Stimulated activated CD4-positive, alpha-beta T cell treated with anti-CD3 and anti-CD28 coated beads, Interleukin-4, amount 100 ng/mL, for 48 hours (primary cell): ENCODE results near the gene PNPLA5.

ENCODE experiments used
- DNase-seq, 2 donors: peaks; one replicate each; pipeline ENCODE4 v3.0.0-alpha.2; 2020; ENCODE audit warnings: low read depth in 2 of 2

Gene PNPLA5

GRCh38 chr22:43901976-43902643 is 10.3 kb upstream of the PNPLA5 start:
- no peak for DNase-seq

GRCh38 chr22:43900206-43900605 is 8.4 kb upstream of the PNPLA5 start:
- no peak for DNase-seq

- peak; percentile 16 to 22 for DNase-seq
Observed at GRCh38 chr22:43897751-43898261, 6.0 kb upstream of the PNPLA5 start.

GRCh38 chr22:43895986-43896645 is 4.3 kb upstream of the PNPLA5 start:
- no peak for DNase-seq

GRCh38 chr22:43894122-43894521 is 2.3 kb upstream of the PNPLA5 start:
- DNase-seq: no peak

DNA sequence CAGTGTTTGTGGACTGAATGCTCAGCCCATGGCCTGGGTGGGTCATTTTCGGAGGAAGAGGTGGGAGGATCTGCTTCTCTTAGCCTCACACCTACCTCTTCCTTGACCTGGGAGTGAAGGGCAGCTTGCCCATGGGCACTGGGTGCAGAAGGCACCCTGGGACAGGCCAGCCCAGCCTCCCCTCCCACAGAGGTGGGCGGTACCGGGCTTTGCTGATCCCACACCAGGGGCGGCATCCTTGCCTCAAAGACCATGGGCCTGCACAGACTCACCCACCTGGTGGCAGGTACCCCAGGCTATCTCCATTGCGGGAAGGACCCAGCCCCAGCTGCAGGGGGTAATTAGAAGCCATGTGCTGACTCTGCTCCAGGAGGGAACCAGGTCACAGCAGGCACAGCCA is 1.5 kb upstream of the PNPLA5 start:
- DNase-seq: no peak

GRCh38 chr22:43892183-43892894 is 526 bp upstream of the PNPLA5 start:
- DNase-seq: no peak

- no peak for DNase-seq
Observed at GRCh38 chr22:43890901-43891331, 897 bp downstream of the PNPLA5 start.

DNA sequence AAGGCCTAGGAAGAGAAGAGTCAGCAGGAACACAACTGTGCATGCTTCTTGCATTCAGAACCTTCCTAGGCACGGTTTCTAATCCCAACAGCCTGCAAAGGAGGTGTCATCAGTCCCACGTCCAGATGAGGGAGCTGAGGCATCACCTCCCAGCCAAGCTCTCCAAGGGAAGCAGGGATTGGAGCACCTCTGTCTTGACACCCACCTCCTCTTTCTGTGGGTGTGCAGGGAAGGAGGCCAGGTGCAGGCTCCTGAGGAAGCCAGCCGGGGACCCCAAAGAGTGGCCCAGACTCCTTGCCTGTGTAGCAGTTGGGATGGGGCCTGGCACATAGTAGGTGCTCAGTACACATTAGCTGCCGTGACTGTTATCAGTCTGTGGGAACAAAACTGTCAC is 2.0 kb downstream of the PNPLA5 start:
- DNase-seq: no peak

- no peak for DNase-seq
Observed at GRCh38 chr22:43889201-43889859, 2.5 kb downstream of the PNPLA5 start.

DNA sequence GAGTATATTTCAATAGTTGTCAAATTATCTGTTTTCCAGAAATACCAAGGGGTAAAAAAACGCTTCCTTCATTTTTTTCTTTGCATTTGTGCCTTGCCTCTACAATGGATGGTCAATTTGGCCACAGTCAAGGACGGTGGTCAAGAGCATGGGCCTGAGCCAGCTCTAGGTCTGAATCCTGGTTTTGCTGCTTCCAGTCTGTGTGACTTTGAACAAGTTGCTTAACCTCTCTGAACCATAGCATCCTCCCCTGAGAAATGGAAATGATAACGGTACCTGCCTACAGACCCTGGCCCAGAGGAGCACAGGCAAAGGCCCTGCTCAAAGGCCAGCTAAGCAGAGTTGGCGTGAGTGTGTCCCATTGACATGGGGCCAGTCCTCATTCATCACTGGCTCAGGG is 3.1 kb downstream of the PNPLA5 start:
- DNase-seq: no peak

GRCh38 chr22:43887391-43887790 is 4.4 kb downstream of the PNPLA5 start:
- no peak for DNase-seq

GRCh38 chr22:43886231-43886630 is 5.6 kb downstream of the PNPLA5 start:
- no peak for DNase-seq

- no peak for DNase-seq
Observed at GRCh38 chr22:43885786-43886185, 6.0 kb downstream of the PNPLA5 start.

- DNase-seq: no peak
Observed at GRCh38 chr22:43885319-43885671, 6.5 kb downstream of the PNPLA5 start.

GRCh38 chr22:43884600-43885318 is 7.1 kb downstream of the PNPLA5 start:
- DNase-seq: peak; percentile 49 to 62

- no peak for DNase-seq
Observed at GRCh38 chr22:43883719-43884415, 7.9 kb downstream of the PNPLA5 start.

GRCh38 chr22:43883012-43883661 is 8.7 kb downstream of the PNPLA5 start:
- DNase-seq: peak; percentile 46

GRCh38 chr22:43882122-43882767 is 9.6 kb downstream of the PNPLA5 start:
- no peak for DNase-seq
